GM21367 (cell line): Measurements from ENCODE around the gene LDLRAD2.
"Not testable (repeated sequence)": the region's sequence is repeated elsewhere in the genome, so short reads cannot be mapped to it uniquely, and the experiment has no call there.

ENCODE experiments used
- ATAC-seq: cut with Tn5 transposase; IDR thresholded peaks from one replicate; pipeline ENCODE4 v1.9.1; 2021; ENCODE audit not compliant: unreplicated experiment

LDLRAD2 gene

GRCh38 chr1:21782868-21783678 is 29.0 kb upstream of the LDLRAD2 start, which contains the start of gene USP48:
Gene USP48 (minus strand): TSS chr1:21783149. CDS start chr1:21782957, 192 bp downstream.
- peak; percentile 55 for ATAC-seq

GRCh38 chr1:21783679-21784603 is 28.1 kb upstream of the LDLRAD2 start:
- ATAC-seq: no peak

- ATAC-seq: not testable (repeated sequence)
Measured at GRCh38 chr1:21785764-21786163, 26.3 kb upstream of the LDLRAD2 start.

- ATAC-seq: no peak
Measured at GRCh38 chr1:21786640-21787039, 25.4 kb upstream of the LDLRAD2 start.

- ATAC-seq: no peak
Measured at GRCh38 chr1:21793104-21793503, 19.0 kb upstream of the LDLRAD2 start.

GRCh38 chr1:21794656-21795055 is 17.4 kb upstream of the LDLRAD2 start:
- ATAC-seq: no peak

GRCh38 chr1:21795075-21795474 is 17.0 kb upstream of the LDLRAD2 start:
- no peak for ATAC-seq

GRCh38 chr1:21799730-21800129 is 12.3 kb upstream of the LDLRAD2 start:
- ATAC-seq: no peak

- no peak for ATAC-seq
Measured at GRCh38 chr1:21801100-21801499, 11.0 kb upstream of the LDLRAD2 start.

GRCh38 chr1:21804536-21804935 is 7.5 kb upstream of the LDLRAD2 start:
- no peak for ATAC-seq

GRCh38 chr1:21813542-21813941 is 1.5 kb downstream of the LDLRAD2 start:
- no peak for ATAC-seq

- ATAC-seq: no peak
Measured at GRCh38 chr1:21814241-21814918, 2.3 kb downstream of the LDLRAD2 start.

GRCh38 chr1:21814981-21815582 is 3.0 kb downstream of the LDLRAD2 start:
- no peak for ATAC-seq

GRCh38 chr1:21815724-21816321 is 3.8 kb downstream of the LDLRAD2 start:
- no peak for ATAC-seq

GRCh38 chr1:21816602-21817302 is 4.7 kb downstream of the LDLRAD2 start:
- no peak for ATAC-seq

- ATAC-seq: no peak
Measured at GRCh38 chr1:21818656-21819055, 6.6 kb downstream of the LDLRAD2 start.

GRCh38 chr1:21820597-21821232 is 8.7 kb downstream of the LDLRAD2 start:
- no peak for ATAC-seq

GRCh38 chr1:21821385-21822019 is 9.4 kb downstream of the LDLRAD2 start:
- ATAC-seq: no peak

- no peak for ATAC-seq
Measured at GRCh38 chr1:21822349-21822748, 10.3 kb downstream of the LDLRAD2 start.
